GM18505 (cell line): ENCODE data around the gene HSPA6.

ENCODE experiments used
- ATAC-seq: cut with Tn5 transposase; IDR thresholded peaks from one replicate; pipeline ENCODE4 v1.9.1; 2021; ENCODE audit not compliant: unreplicated experiment
- POLR2A ChIP-seq: IDR thresholded peaks from 4 replicates; pipeline ENCODE4 v1.6.1; 2011; ENCODE audit warnings: borderline replicate concordance; ENCODE audit not compliant: insufficient read depth, insufficient read length; ENCODE audit errors: extremely low read depth

Gene HSPA6

GRCh38 chr1:161495490-161495889, 28.9 kb upstream of the HSPA6 start:
- TF ChIP-seq POLR2A, result no peak
- no peak for ATAC-seq

- ATAC-seq, result no peak
- no peak for TF ChIP-seq POLR2A
These were observed 26.4 kb upstream of the HSPA6 start for GRCh38 chr1:161497961-161498360.

DNA sequence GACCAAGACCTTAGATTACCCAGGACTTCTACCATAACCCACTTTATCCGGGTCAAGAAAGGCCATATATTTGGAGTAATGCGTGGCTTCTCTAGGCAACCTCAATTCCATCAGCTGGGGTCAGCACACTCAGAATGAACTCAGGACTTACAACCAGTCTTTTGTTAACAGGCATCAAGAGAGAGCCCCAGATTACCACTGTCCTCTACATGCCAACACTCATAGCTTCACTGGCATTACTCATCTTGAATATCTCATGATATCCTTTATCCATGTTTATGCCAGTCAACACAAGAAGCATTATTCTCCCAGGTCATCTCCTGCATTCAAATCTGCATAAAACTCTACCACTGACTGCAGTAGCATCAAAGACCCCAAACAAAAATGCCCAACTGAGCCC, 25.7 kb upstream of the HSPA6 start:
- no peak for TF ChIP-seq POLR2A

DNA sequence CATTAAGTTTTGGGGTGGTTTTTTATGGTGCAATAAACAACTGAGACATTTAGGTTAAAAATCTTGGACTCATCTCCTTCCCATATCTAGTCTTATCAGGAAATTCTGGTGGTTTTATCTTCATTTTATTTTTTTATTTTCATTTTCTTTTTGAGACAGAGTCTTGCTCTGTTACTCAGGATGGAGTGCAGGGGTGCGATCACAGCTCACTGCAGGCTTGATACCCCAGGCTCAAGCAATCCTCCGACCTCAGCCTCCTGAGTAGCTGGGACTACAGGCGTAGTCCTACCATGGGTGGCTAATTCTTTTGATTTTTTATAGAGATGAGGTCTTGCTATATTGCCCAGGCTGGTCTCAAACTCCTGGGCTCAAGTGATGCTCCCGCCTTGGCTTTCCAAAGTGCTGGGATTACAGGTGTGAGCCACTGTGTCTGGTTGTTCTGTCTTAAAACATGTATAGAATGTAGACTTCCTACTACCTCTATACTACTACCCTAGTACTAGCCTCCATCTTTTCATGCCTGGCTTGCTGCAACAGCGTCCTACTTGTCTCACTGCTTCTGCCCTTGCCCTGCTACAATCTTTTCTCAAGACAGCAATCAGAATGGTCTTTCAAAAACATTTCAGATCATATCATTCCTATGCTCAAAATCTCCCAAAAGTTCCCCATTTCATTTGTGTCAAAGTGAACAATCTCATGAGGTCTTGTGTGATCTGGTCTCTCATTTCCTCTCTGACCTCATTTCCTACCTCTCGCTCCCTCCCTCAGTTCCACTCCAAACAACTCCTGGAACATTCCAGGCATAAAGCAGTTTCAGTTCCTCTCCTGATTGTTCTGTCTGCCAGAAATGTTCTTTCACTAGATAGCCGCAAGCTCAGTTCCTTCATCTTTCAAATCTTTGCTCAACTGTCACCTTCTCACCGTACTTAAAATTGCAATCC, 25.0 kb upstream of the HSPA6 start:
- no peak for ATAC-seq
- no peak for TF ChIP-seq POLR2A

More for the DNA sequence above, 25.7 kb upstream of the HSPA6 start:
- no peak for ATAC-seq

DNA sequence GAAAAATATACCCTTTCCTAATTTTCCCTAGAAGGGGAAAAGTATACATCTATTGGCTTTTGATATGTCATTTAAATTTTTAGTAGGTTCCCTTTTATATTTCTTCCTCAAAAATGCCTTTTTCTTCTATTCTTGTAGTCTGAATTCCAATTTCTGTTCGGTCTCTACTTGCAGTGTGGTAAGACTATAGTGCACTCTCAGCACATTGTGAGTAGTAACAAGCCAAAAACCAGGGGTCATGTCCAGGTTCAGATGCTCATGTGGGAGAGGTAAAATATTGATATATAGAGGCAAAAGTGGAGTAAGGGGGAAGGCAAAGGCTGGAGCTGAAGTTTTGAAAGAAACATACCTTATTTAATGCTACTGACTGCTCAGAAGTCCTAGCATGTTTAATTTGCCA, 23.1 kb upstream of the HSPA6 start:
- no peak for ATAC-seq
- no peak for TF ChIP-seq POLR2A

GRCh38 chr1:161502181-161502580, 22.2 kb upstream of the HSPA6 start:
- TF ChIP-seq POLR2A, result no peak
- ATAC-seq, result no peak

- no peak for ATAC-seq
- no peak for TF ChIP-seq POLR2A
These were observed 21.5 kb upstream of the HSPA6 start for GRCh38 chr1:161502641-161503393.

- ATAC-seq, result no peak
These were observed 21.0 kb upstream of the HSPA6 start for GRCh38 chr1:161503394-161503748.

DNA sequence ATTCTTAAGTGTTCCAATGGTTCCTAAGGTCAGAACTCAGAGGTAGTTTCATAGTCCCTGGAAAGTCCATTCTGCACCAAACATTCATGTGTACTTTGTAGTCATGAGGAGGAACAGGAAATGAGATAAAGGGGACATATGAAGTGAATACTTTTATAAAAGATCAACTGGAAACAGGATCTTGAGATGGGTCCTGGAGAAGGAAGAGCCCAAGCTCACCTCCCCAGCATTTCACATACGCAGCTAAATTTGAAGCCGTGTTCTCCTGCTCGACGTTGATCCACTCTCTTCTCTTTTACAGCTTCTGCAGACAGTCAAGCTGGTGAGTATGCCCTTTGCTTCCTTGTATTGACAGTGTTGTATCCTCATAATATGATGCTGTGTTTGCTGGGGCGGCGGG, 18.7 kb upstream of the HSPA6 start:
- TF ChIP-seq POLR2A, result no peak
- no peak for ATAC-seq

More at GRCh38 chr1:161503394-161503748, 21.0 kb upstream of the HSPA6 start:
- no peak for TF ChIP-seq POLR2A

- TF ChIP-seq POLR2A, result no peak
- ATAC-seq, result no peak
These were observed 17.8 kb upstream of the HSPA6 start for GRCh38 chr1:161506336-161507223.

DNA sequence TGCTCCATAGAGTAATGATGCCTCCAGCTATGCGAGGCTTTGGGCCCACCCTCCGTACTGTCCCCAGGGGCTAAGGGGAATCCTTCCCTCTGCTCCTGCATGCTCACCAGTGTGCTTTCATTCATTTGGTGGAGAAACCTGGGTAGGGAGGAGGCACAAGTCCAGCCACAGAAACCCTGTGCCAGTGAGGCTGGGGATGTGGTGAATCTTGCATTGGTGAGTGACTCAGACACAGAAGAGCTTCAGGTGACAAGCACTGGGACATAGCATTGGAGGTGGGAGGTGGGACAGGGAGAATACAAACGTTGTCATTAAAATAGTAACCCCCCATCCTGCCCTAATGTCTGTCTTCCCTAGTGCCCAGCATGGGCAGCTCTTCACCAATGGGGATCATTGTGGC, 13.9 kb upstream of the HSPA6 start:
- ATAC-seq, result no peak
- TF ChIP-seq POLR2A, result no peak

DNA sequence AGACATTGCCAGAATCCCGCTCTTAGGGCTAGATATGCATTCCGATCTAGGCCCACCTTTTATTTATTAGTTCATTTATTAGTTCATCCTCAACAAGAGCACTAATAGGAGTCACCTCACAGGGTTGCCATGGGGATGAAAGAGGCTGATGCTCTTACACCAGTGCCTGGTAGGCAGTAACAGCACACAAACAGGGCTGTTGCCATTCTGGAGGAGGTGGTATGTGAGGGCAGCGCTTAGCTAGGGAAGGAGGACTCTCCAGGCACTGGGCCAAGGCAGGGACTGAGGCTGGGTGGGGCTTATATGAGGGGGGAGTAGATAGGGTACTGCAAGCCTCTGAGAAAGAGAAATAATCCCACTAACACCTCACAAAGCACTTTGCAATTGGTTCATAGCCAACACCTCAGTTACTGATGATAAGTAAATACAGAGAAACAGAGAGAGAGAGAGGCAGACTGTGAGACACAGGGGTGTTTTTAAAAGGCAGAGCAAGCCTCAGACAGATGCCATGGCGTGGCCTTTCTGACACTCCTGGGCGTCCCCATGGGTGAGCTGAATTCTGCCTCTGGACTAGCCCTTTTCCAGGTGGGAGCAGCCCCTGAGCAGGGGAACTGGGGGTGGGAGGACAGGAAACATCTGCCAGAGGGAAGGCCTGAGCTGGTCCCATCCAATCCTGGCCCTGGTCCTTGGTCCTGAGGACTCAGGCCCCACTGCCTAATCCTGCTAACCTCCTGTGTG, 13.2 kb upstream of the HSPA6 start:
- ATAC-seq, result no peak
- TF ChIP-seq POLR2A, result no peak
